SK-N-SH treated with all-trans-retinoic acid at 6 μM for 48 hours (cell line): Measurements from ENCODE around the gene SLC13A2.

Experiments
- GLIS3 ChIP-seq: fragments of 250-450 bp; sonication (Bioruptor Pico); IDR thresholded peaks from 2 replicates; pipeline ENCODE4 v1.5.0; 2020; ENCODE audit warnings: mild to moderate bottlenecking, moderate library complexity
- OSR1 ChIP-seq: fragments of 250-450 bp; sonication (Bioruptor Pico); IDR thresholded peaks from 2 replicates; pipeline ENCODE4 v1.8.0; 2022; ENCODE audit warnings: moderate library complexity, mild to moderate bottlenecking, inconsistent platforms
- RARB ChIP-seq: fragments of 250-450 bp; sonication (Bioruptor Pico); IDR thresholded peaks from 2 replicates; pipeline ENCODE4 v1.8.0; 2021; ENCODE audit warnings: mild to moderate bottlenecking, moderate library complexity
- ZNF565 ChIP-seq: fragments of 450-650 bp; formaldehyde crosslinking; conservative IDR thresholded peaks from 2 replicates; pipeline ENCODE4 v1.5.0; 2020; ENCODE audit warnings: low read depth, mild to moderate bottlenecking, moderate library complexity
- ZNF70 ChIP-seq: fragments of 450-650 bp; formaldehyde crosslinking; IDR thresholded peaks from 2 replicates; pipeline ENCODE4 v1.5.0; 2020; ENCODE audit warnings: mild to moderate bottlenecking, moderate library complexity
- ZNF8 ChIP-seq: fragments of 450-650 bp; formaldehyde crosslinking; IDR thresholded peaks from 2 replicates; pipeline ENCODE4 v1.5.0; 2020; ENCODE audit warnings: mild to moderate bottlenecking, moderate library complexity
- TF ChIP-seq, protein P1 (sequence below): fragments of 250-450 bp; sonication (Bioruptor Pico); IDR thresholded peaks from 2 replicates; pipeline ENCODE4 v1.5.1; 2020; ENCODE audit warnings: low read depth, mild to moderate bottlenecking, moderate library complexity
- TF ChIP-seq, protein P2 (sequence below): fragments of 250-450 bp; sonication (Bioruptor Pico); IDR thresholded peaks from 2 replicates; pipeline ENCODE4 v1.8.0; 2020; ENCODE audit warnings: mild to moderate bottlenecking, moderate library complexity, borderline replicate concordance
- TF ChIP-seq, protein P3 (sequence below): fragments of 250-450 bp; sonication (Bioruptor Pico); IDR thresholded peaks from 2 replicates; pipeline ENCODE4 v1.8.0; 2021; ENCODE audit warnings: low read depth, mild to moderate bottlenecking, moderate library complexity, borderline replicate concordance
- TF ChIP-seq, protein P4 (sequence below): fragments of 250-450 bp; sonication (Bioruptor Pico); IDR thresholded peaks from 2 replicates; pipeline ENCODE4 v1.5.0; 2020; ENCODE audit warnings: mild to moderate bottlenecking, moderate library complexity

DNA sequence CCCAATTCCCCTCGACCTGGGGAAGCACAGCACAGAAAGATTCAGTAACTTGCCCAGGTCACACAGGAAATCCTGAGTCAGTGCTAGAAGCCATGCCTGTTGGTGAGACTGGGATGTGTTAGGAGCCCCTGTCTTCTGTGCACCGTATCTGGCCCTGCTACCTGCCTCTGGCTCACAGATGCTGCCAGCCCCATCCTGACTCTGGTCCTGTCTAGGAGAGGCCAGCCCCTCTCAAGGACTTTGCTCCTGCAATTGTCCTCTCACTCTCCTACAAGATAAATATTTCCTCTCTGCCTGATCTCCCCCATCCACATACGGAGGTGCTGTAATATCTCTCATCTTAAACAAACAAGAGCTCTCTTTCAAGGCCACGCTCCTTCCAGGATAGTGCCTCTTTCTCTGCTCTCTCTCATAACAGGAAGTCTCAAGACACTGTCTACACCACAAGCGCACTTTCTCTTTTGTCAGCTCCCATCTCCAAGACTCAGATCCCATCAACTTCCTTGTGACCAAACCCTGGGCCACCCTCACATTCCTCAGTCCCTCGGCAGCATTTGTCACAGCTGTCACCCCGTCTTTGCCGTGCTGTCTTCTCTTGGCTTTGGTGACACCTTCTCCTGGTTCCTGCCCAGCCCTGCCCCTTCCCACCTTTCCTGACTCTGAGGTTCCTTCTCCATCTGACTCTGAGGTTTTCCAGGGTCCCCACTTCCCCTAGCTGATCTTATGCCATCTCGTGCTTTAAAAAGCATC is 1.9 kb downstream of the SLC13A2 start:
- TF ChIP-seq, protein P1, sequence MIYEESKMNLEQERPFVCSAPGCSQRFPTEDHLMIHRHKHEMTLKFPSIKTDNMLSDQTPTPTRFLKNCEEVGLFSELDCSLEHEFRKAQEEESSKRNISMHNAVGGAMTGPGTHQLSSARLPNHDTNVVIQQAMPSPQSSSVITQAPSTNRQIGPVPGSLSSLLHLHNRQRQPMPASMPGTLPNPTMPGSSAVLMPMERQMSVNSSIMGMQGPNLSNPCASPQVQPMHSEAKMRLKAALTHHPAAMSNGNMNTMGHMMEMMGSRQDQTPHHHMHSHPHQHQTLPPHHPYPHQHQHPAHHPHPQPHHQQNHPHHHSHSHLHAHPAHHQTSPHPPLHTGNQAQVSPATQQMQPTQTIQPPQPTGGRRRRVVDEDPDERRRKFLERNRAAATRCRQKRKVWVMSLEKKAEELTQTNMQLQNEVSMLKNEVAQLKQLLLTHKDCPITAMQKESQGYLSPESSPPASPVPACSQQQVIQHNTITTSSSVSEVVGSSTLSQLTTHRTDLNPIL (CRISPR knock-in tag) = no peak
- TF ChIP-seq ZNF8 (CRISPR knock-in tag) (no peak), RARB (CRISPR knock-in tag) (no peak), GLIS3 (CRISPR knock-in tag) (no peak), OSR1 (CRISPR knock-in tag) (no peak), ZNF70 (CRISPR knock-in tag) (no peak), ZNF565 (CRISPR knock-in tag) (no peak)
- TF ChIP-seq, protein P2, sequence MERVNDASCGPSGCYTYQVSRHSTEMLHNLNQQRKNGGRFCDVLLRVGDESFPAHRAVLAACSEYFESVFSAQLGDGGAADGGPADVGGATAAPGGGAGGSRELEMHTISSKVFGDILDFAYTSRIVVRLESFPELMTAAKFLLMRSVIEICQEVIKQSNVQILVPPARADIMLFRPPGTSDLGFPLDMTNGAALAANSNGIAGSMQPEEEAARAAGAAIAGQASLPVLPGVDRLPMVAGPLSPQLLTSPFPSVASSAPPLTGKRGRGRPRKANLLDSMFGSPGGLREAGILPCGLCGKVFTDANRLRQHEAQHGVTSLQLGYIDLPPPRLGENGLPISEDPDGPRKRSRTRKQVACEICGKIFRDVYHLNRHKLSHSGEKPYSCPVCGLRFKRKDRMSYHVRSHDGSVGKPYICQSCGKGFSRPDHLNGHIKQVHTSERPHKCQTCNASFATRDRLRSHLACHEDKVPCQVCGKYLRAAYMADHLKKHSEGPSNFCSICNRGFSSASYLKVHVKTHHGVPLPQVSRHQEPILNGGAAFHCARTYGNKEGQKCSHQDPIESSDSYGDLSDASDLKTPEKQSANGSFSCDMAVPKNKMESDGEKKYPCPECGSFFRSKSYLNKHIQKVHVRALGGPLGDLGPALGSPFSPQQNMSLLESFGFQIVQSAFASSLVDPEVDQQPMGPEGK (CRISPR knock-in tag) = no peak
- TF ChIP-seq, protein P3, sequence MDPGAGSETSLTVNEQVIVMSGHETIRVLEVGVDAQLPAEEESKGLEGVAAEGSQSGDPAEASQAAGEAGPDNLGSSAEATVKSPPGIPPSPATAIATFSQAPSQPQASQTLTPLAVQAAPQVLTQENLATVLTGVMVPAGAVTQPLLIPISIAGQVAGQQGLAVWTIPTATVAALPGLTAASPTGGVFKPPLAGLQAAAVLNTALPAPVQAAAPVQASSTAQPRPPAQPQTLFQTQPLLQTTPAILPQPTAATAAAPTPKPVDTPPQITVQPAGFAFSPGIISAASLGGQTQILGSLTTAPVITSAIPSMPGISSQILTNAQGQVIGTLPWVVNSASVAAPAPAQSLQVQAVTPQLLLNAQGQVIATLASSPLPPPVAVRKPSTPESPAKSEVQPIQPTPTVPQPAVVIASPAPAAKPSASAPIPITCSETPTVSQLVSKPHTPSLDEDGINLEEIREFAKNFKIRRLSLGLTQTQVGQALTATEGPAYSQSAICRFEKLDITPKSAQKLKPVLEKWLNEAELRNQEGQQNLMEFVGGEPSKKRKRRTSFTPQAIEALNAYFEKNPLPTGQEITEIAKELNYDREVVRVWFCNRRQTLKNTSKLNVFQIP = no peak
- TF ChIP-seq, protein P4, sequence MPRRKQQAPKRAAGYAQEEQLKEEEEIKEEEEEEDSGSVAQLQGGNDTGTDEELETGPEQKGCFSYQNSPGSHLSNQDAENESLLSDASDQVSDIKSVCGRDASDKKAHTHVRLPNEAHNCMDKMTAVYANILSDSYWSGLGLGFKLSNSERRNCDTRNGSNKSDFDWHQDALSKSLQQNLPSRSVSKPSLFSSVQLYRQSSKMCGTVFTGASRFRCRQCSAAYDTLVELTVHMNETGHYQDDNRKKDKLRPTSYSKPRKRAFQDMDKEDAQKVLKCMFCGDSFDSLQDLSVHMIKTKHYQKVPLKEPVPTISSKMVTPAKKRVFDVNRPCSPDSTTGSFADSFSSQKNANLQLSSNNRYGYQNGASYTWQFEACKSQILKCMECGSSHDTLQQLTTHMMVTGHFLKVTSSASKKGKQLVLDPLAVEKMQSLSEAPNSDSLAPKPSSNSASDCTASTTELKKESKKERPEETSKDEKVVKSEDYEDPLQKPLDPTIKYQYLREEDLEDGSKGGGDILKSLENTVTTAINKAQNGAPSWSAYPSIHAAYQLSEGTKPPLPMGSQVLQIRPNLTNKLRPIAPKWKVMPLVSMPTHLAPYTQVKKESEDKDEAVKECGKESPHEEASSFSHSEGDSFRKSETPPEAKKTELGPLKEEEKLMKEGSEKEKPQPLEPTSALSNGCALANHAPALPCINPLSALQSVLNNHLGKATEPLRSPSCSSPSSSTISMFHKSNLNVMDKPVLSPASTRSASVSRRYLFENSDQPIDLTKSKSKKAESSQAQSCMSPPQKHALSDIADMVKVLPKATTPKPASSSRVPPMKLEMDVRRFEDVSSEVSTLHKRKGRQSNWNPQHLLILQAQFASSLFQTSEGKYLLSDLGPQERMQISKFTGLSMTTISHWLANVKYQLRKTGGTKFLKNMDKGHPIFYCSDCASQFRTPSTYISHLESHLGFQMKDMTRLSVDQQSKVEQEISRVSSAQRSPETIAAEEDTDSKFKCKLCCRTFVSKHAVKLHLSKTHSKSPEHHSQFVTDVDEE = no peak
